Large intestine (tissue), 3 donors: ENCODE measurements around the gene EEPD1. TPM values are rescaled to one million over a fixed set of nuclear protein-coding genes. Genes with fewer than 3 reads are reported as not detected.

ENCODE experiments used
- DNase-seq, 2 donors: peaks; one replicate each; pipeline versions ENCODE4 v3.0.0 to v3.0.0-alpha.2; 2013
- H3K27ac ChIP-seq: one replicate; pipeline ENCODE4 v1.5.1; 2013; ENCODE audit warnings: low read length
- H3K27me3 ChIP-seq: 2 replicates; pipeline ENCODE4 v1.6.1; 2013; ENCODE audit warnings: low read length; ENCODE audit not compliant: control insufficient read depth, insufficient read depth
- H3K36me3 ChIP-seq: 2 replicates; pipeline ENCODE4 v1.6.1; 2013; ENCODE audit warnings: low read length; ENCODE audit not compliant: control insufficient read depth, insufficient read depth
- H3K4me1 ChIP-seq: one replicate; pipeline ENCODE4 v1.6.1; 2013; ENCODE audit warnings: low read length; ENCODE audit not compliant: control insufficient read depth, insufficient read depth
- H3K4me3 ChIP-seq: one replicate; pipeline ENCODE4 v1.5.1; 2013; ENCODE audit warnings: low read length
- H3K9me3 ChIP-seq: one replicate; pipeline ENCODE4 v1.6.1; 2013; ENCODE audit warnings: mild to moderate bottlenecking, low read depth, low read length, moderate library complexity; ENCODE audit not compliant: control insufficient read depth
- WGBS: methylation state at CpG from one replicate; pipeline ENCODE4 v1.1.5; 2013; ENCODE audit warnings: low lambda C conversion rate; ENCODE audit not compliant: insufficient coverage; 5-methylcytosine and 5-hydroxymethylcytosine counted together
- polyA plus RNA-seq: library from polyadenylated mRNA; unstranded; fragments of 120-200 nt; gene quantifications from one replicate; pipeline ENCODE4 v1.2.1, GENCODE V29; 2013

Gene EEPD1
- polyA plus RNA-seq, 1 donor: 8.4 TPM

GRCh38 chr7:36204044-36204663 is 51.1 kb downstream of the EEPD1 start:
- H3K4me1 ChIP-seq: peaks cover 19% of the 10 kb centered on the region
- H3K27ac ChIP-seq: no peak overlapping the region
- DNase-seq: no peak
- H3K9me3 ChIP-seq: no peaks in the 10 kb centered on the region
- H3K36me3 ChIP-seq: no peaks in the 10 kb centered on the region
- no CpG with 5 or more reads among the region's 5 CpGs for WGBS
- no peak overlapping the region for H3K4me3 ChIP-seq
- no peaks in the 10 kb centered on the region for H3K27me3 ChIP-seq

GRCh38 chr7:36204929-36205635 is 52.0 kb downstream of the EEPD1 start:
- Histone ChIP-seq H3K9me3 (no peaks in the 10 kb centered on the region), H3K4me3 (no peak overlapping the region), H3K4me1 (peaks cover 19% of the 10 kb centered on the region), H3K36me3 (no peaks in the 10 kb centered on the region), H3K27me3 (no peaks in the 10 kb centered on the region), H3K27ac (no peak overlapping the region)
- WGBS: no CpG with 5 or more reads among the region's 6 CpGs
- DNase-seq: no peak

GRCh38 chr7:36205803-36206202 is 52.7 kb downstream of the EEPD1 start:
- no peak overlapping the region for H3K27ac ChIP-seq
- DNase-seq: no peak
- no peaks in the 10 kb centered on the region for H3K9me3 ChIP-seq
- no peaks in the 10 kb centered on the region for H3K27me3 ChIP-seq
- no CpG with 5 or more reads among the region's 6 CpGs for WGBS
- no peaks in the 10 kb centered on the region for H3K36me3 ChIP-seq
- no peak overlapping the region for H3K4me3 ChIP-seq
- H3K4me1 ChIP-seq: peaks cover 19% of the 10 kb centered on the region

- 100% methylated on average over 1 of the region's 10 CpGs for WGBS
- peaks cover 19% of the 10 kb centered on the region for H3K4me1 ChIP-seq
- H3K4me3 ChIP-seq: no peak overlapping the region
- peak overlapping the region; percentile 83 for H3K27ac ChIP-seq
- no peaks in the 10 kb centered on the region for H3K9me3 ChIP-seq
- no peaks in the 10 kb centered on the region for H3K27me3 ChIP-seq
- no peaks in the 10 kb centered on the region for H3K36me3 ChIP-seq
- peak; percentile 45 to 69 for DNase-seq
Observed at GRCh38 chr7:36207451-36208291, 54.6 kb downstream of the EEPD1 start.

- H3K27ac ChIP-seq: peak overlapping the region; percentile 83
Observed at GRCh38 chr7:36208426-36208825, 55.4 kb downstream of the EEPD1 start.

GRCh38 chr7:36208997-36209813 is 56.2 kb downstream of the EEPD1 start:
- H3K4me3 ChIP-seq: no peak overlapping the region
- DNase-seq: no peak
- H3K9me3 ChIP-seq: no peaks in the 10 kb centered on the region
- no peaks in the 10 kb centered on the region for H3K36me3 ChIP-seq
- H3K4me1 ChIP-seq: peaks cover 19% of the 10 kb centered on the region
- no peaks in the 10 kb centered on the region for H3K27me3 ChIP-seq
- peak overlapping the region; percentile 43 for H3K27ac ChIP-seq
- WGBS: no CpG with 5 or more reads among the region's 9 CpGs

More at GRCh38 chr7:36208426-36208825, 55.4 kb downstream of the EEPD1 start:
- no peaks in the 10 kb centered on the region for H3K27me3 ChIP-seq
- no peaks in the 10 kb centered on the region for H3K9me3 ChIP-seq
- no peak overlapping the region for H3K4me3 ChIP-seq
- H3K36me3 ChIP-seq: no peaks in the 10 kb centered on the region
- peak in 1 of 2 donors; percentile 20 for DNase-seq
- H3K4me1 ChIP-seq: peaks cover 19% of the 10 kb centered on the region

GRCh38 chr7:36209814-36210183 is 56.7 kb downstream of the EEPD1 start:
- Histone ChIP-seq H3K27me3 (no peaks in the 10 kb centered on the region), H3K27ac (no peak overlapping the region), H3K4me1 (peaks cover 19% of the 10 kb centered on the region), H3K4me3 (no peak overlapping the region), H3K36me3 (no peaks in the 10 kb centered on the region), H3K9me3 (no peaks in the 10 kb centered on the region)
- no peak for DNase-seq
- whole genome bisulfite sequencing: no CpG with 5 or more reads among the region's 5 CpGs

- Histone ChIP-seq H3K27me3 (no peaks in the 10 kb centered on the region), H3K4me3 (no peak overlapping the region), H3K4me1 (peaks cover 19% of the 10 kb centered on the region), H3K9me3 (no peaks in the 10 kb centered on the region), H3K36me3 (no peaks in the 10 kb centered on the region), H3K27ac (peak overlapping the region; percentile 13)
- 85% methylated on average over 4 of the region's 5 CpGs for WGBS
- no peak for DNase-seq
Observed at GRCh38 chr7:36210291-36210922, 57.4 kb downstream of the EEPD1 start.

GRCh38 chr7:36214608-36215456 is 61.8 kb downstream of the EEPD1 start:
- H3K27me3 ChIP-seq: no peaks in the 10 kb centered on the region
- DNase-seq: no peak
- peaks cover 4% of the 10 kb centered on the region for H3K4me1 ChIP-seq
- no peaks in the 10 kb centered on the region for H3K36me3 ChIP-seq
- H3K27ac ChIP-seq: peak overlapping the region; percentile 26
- WGBS: no CpG with 5 or more reads among the region's 23 CpGs
- H3K4me3 ChIP-seq: no peak overlapping the region
- H3K9me3 ChIP-seq: no peaks in the 10 kb centered on the region
